Trophoblast cell (in vitro differentiated cells and primary cell): ENCODE measurements around the gene SP5.

Experiments used
- DNase-seq, 2 donors: peaks; one replicate each; pipeline ENCODE4 v3.0.0-alpha.2; 2016
- H2AFZ ChIP-seq: 2 replicates; pipeline ENCODE4 v1.6.1; 2013; ENCODE audit warnings: low read length, moderate library complexity, mild to moderate bottlenecking; ENCODE audit not compliant: insufficient read depth, poor library complexity
- H2AK5ac ChIP-seq: 2 replicates; pipeline ENCODE4 v1.6.1; 2013; ENCODE audit warnings: mild to moderate bottlenecking, low read length
- H2BK120ac ChIP-seq: 2 replicates; pipeline ENCODE4 v1.6.1; 2013; ENCODE audit warnings: low read length, mild to moderate bottlenecking, moderate library complexity; ENCODE audit not compliant: insufficient read depth, poor library complexity
- H2BK12ac ChIP-seq: 2 replicates; pipeline ENCODE4 v1.6.1; 2013; ENCODE audit warnings: mild to moderate bottlenecking, low read length, moderate library complexity
- H2BK5ac ChIP-seq: 2 replicates; pipeline ENCODE4 v1.6.1; 2013; ENCODE audit warnings: low read length, low read depth, moderate library complexity, mild to moderate bottlenecking; ENCODE audit not compliant: poor library complexity
- H3K14ac ChIP-seq: 2 replicates; pipeline ENCODE4 v1.6.1; 2013; ENCODE audit warnings: mild to moderate bottlenecking, low read length
- H3K18ac ChIP-seq: 2 replicates; pipeline ENCODE4 v1.6.1; 2013; ENCODE audit warnings: mild to moderate bottlenecking, low read length
- H3K23ac ChIP-seq: 2 replicates; pipeline ENCODE4 v1.6.1; 2013; ENCODE audit warnings: low read length
- H3K27ac ChIP-seq: 2 replicates; pipeline ENCODE4 v1.5.1; 2013; ENCODE audit warnings: low read depth, mild to moderate bottlenecking, inconsistent platforms, low read length, moderate library complexity
- H3K27me3 ChIP-seq: 2 replicates; pipeline ENCODE4 v1.6.1; 2013; ENCODE audit warnings: inconsistent platforms, mild to moderate bottlenecking, low read length, moderate library complexity; ENCODE audit not compliant: insufficient read depth
- H3K36me3 ChIP-seq, 2 experiments: 1 replicate in 1 of 2; 2 replicates in 1 of 2; pipeline ENCODE4 v1.6.1; 2013; ENCODE audit warnings: low read length in 2 of 2, mild to moderate bottlenecking in 2 of 2, moderate library complexity in 1 of 2; ENCODE audit not compliant: insufficient read depth in 2 of 2, control insufficient read depth in 1 of 2
- H3K4ac ChIP-seq: 2 replicates; pipeline ENCODE4 v1.6.1; 2013; ENCODE audit warnings: low read depth, mild to moderate bottlenecking, low read length, moderate library complexity
- H3K4me1 ChIP-seq, 2 experiments: 1 replicate in 1 of 2; 2 replicates in 1 of 2; pipeline ENCODE4 v1.6.1; 2013; ENCODE audit warnings: low read length in 2 of 2, mild to moderate bottlenecking in 2 of 2, moderate library complexity in 1 of 2; ENCODE audit not compliant: insufficient read depth in 2 of 2, control insufficient read depth in 1 of 2
- H3K4me2 ChIP-seq: 2 replicates; pipeline ENCODE4 v1.6.1; 2013; ENCODE audit warnings: inconsistent platforms, mild to moderate bottlenecking, low read length, moderate library complexity
- H3K4me3 ChIP-seq: 2 replicates; pipeline ENCODE4 v1.5.1; 2013; ENCODE audit warnings: mild to moderate bottlenecking, low read depth, low read length, inconsistent platforms
- H3K79me1 ChIP-seq: one replicate; pipeline ENCODE4 v1.6.1; 2013; ENCODE audit warnings: low read length
- H3K79me2 ChIP-seq: 2 replicates; pipeline ENCODE4 v1.6.1; 2013; ENCODE audit warnings: low read length, mild to moderate bottlenecking; ENCODE audit not compliant: control insufficient read depth, insufficient read depth, poor library complexity
- H3K9ac ChIP-seq: 2 replicates; pipeline ENCODE4 v1.6.1; 2013; ENCODE audit warnings: mild to moderate bottlenecking, low read length
- H3K9me3 ChIP-seq: 2 replicates; pipeline ENCODE4 v1.6.1; 2013; ENCODE audit warnings: low read depth, mild to moderate bottlenecking, control low read depth, inconsistent platforms, low read length; ENCODE audit not compliant: insufficient read depth
- H4K12ac ChIP-seq: 2 replicates; pipeline ENCODE4 v1.6.1; 2013; ENCODE audit warnings: low read depth, mild to moderate bottlenecking, low read length, moderate library complexity
- H4K8ac ChIP-seq: 2 replicates; pipeline ENCODE4 v1.6.1; 2013; ENCODE audit warnings: low read depth, mild to moderate bottlenecking, low read length, moderate library complexity
- H4K91ac ChIP-seq: one replicate; pipeline ENCODE4 v1.6.1; 2013; ENCODE audit warnings: low read depth, mild to moderate bottlenecking, low read length, moderate library complexity
- WGBS: extraction: QIAGEN DNeasy Blood & Tissue Kit; methylation state at CpG from one replicate; pipeline ENCODE4 v1.1.7; 2013; ENCODE audit warnings: missing lambda C conversion rate; ENCODE audit not compliant: insufficient read length, insufficient coverage; ENCODE audit errors: extremely low coverage; 5-methylcytosine and 5-hydroxymethylcytosine counted together

The SP5 gene

GRCh38 chr2:170739507-170740046 is 24.4 kb downstream of the SP5 start:
- Histone ChIP-seq H3K27ac (no peak overlapping the region), H4K91ac (no peak overlapping the region), H3K4me3 (no peak overlapping the region), H3K79me2 (no peaks in the 10 kb centered on the region), H3K9ac (no peak overlapping the region), H4K12ac (no peak overlapping the region), H3K79me1 (no peaks in the 10 kb centered on the region), H3K4me1 (peaks cover 0 to under 1% of the 10 kb centered on the region in 2 experiments), H3K36me3 (no peaks in the 10 kb centered on the region), H3K4ac (no peak overlapping the region), H3K4me2 (no peak overlapping the region), H3K23ac (no peak overlapping the region), H3K27me3 (no peaks in the 10 kb centered on the region), H2BK5ac (no peak overlapping the region), H4K8ac (no peak overlapping the region), H3K14ac (no peak overlapping the region), H2AK5ac (no peak overlapping the region), H2BK12ac (no peak overlapping the region), H2AFZ (no peak overlapping the region), H2BK120ac (no peak overlapping the region), H3K9me3 (no peaks in the 10 kb centered on the region), H3K18ac (no peak overlapping the region)
- no peak for DNase-seq
- no CpG with 5 or more reads among the region's 3 CpGs for WGBS

GRCh38 chr2:170740660-170741059 is 25.5 kb downstream of the SP5 start:
- no peak overlapping the region for H2AK5ac ChIP-seq
- no peaks in the 10 kb centered on the region for H3K79me1 ChIP-seq

GRCh38 chr2:170742000-170742399 is 26.9 kb downstream of the SP5 start:
- Histone ChIP-seq H3K4me2 (no peak overlapping the region), H3K9ac (no peak overlapping the region), H2BK12ac (no peak overlapping the region), H3K79me2 (no peaks in the 10 kb centered on the region), H2AK5ac (no peak overlapping the region), H3K4me3 (no peak overlapping the region), H3K9me3 (no peaks in the 10 kb centered on the region), H3K4ac (no peak overlapping the region), H4K91ac (no peak overlapping the region), H3K18ac (no peak overlapping the region), H3K27ac (no peak overlapping the region), H3K14ac (no peak overlapping the region), H2BK5ac (no peak overlapping the region), H3K79me1 (no peaks in the 10 kb centered on the region), H4K8ac (no peak overlapping the region), H3K23ac (no peak overlapping the region), H3K4me1 (peaks cover 0 to 2% of the 10 kb centered on the region in 2 experiments), H2AFZ (no peak overlapping the region), H4K12ac (no peak overlapping the region), H2BK120ac (no peak overlapping the region), H3K36me3 (no peaks in the 10 kb centered on the region), H3K27me3 (no peaks in the 10 kb centered on the region)
- WGBS = no CpG with 5 or more reads among the region's 3 CpGs
- DNase-seq = no peak

More at GRCh38 chr2:170740660-170741059, 25.5 kb downstream of the SP5 start:
- no peak overlapping the region for H3K23ac ChIP-seq
- H3K18ac ChIP-seq = no peak overlapping the region
- H3K27ac ChIP-seq = no peak overlapping the region
- H3K9ac ChIP-seq = no peak overlapping the region
- no CpG with 5 or more reads among the region's 4 CpGs for WGBS
- no peak overlapping the region for H2BK12ac ChIP-seq
- no peaks in the 10 kb centered on the region for H3K79me2 ChIP-seq
- H3K4me3 ChIP-seq = no peak overlapping the region
- H4K12ac ChIP-seq = no peak overlapping the region
- no peak overlapping the region for H2BK120ac ChIP-seq
- no peak overlapping the region for H2BK5ac ChIP-seq
- H3K4me2 ChIP-seq = no peak overlapping the region
- H3K4me1 ChIP-seq = peaks cover 0 to 2% of the 10 kb centered on the region in 2 experiments
- no peaks in the 10 kb centered on the region for H3K27me3 ChIP-seq
- no peak overlapping the region for H4K8ac ChIP-seq
- DNase-seq = peak in 1 of 2 donors; percentile 11
- H4K91ac ChIP-seq = no peak overlapping the region
- no peak overlapping the region for H2AFZ ChIP-seq
- H3K9me3 ChIP-seq = no peaks in the 10 kb centered on the region
- H3K36me3 ChIP-seq = no peaks in the 10 kb centered on the region
- no peak overlapping the region for H3K4ac ChIP-seq
- no peak overlapping the region for H3K14ac ChIP-seq

- H4K91ac ChIP-seq = no peak overlapping the region
- no peak overlapping the region for H3K9ac ChIP-seq
- no peaks in the 10 kb centered on the region for H3K9me3 ChIP-seq
- no peak for DNase-seq
- no peak overlapping the region for H2AFZ ChIP-seq
- no peak overlapping the region for H3K14ac ChIP-seq
- WGBS = no CpG with 5 or more reads among the region's 6 CpGs
- no peak overlapping the region for H2BK12ac ChIP-seq
- no peak overlapping the region for H3K4me3 ChIP-seq
- H3K79me2 ChIP-seq = no peaks in the 10 kb centered on the region
- H3K36me3 ChIP-seq = no peaks in the 10 kb centered on the region
- no peak overlapping the region for H3K4me2 ChIP-seq
- no peaks in the 10 kb centered on the region for H3K79me1 ChIP-seq
- no peak overlapping the region for H2AK5ac ChIP-seq
- H3K4me1 ChIP-seq = peaks cover 0 to 2% of the 10 kb centered on the region in 2 experiments
- no peak overlapping the region for H2BK5ac ChIP-seq
- H2BK120ac ChIP-seq = no peak overlapping the region
- no peak overlapping the region for H3K18ac ChIP-seq
- no peak overlapping the region for H4K12ac ChIP-seq
- H4K8ac ChIP-seq = no peak overlapping the region
- no peak overlapping the region for H3K23ac ChIP-seq
- no peak overlapping the region for H3K4ac ChIP-seq
- H3K27me3 ChIP-seq = no peaks in the 10 kb centered on the region
- no peak overlapping the region for H3K27ac ChIP-seq
These were observed 27.9 kb downstream of the SP5 start for GRCh38 chr2:170742896-170743529.
